Fibroblast of the conjunctiva (primary cell): ENCODE data around the gene XYLT2.
"Not testable (repeated sequence)": the region's sequence is repeated elsewhere in the genome, so short reads cannot be mapped to it uniquely, and the experiment has no call there.

Source experiments
- DNase-seq: peaks from one replicate; pipeline ENCODE4 v3.0.0-alpha.2; 2010; ENCODE audit warnings: low read depth

Gene XYLT2

DNA sequence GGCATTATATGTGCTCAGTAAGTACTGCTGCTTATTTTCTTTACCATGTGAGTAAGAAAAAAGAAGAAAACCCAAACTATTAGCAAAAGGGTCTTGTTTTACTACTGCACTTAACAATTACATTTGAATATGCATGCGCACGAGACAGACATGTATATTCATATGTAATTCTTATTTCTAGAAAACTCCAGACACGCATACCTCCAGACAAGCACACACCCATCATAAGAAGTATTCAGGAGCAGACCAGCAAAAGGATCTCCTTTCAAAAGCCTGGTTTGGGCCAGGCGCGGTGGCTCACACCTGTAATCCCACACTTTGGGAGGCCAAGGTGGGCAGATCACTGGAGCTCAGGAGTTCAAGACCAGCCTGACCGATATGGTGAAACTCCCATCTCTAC, 43.6 kb downstream of the XYLT2 start:
- DNase-seq = no peak

DNA sequence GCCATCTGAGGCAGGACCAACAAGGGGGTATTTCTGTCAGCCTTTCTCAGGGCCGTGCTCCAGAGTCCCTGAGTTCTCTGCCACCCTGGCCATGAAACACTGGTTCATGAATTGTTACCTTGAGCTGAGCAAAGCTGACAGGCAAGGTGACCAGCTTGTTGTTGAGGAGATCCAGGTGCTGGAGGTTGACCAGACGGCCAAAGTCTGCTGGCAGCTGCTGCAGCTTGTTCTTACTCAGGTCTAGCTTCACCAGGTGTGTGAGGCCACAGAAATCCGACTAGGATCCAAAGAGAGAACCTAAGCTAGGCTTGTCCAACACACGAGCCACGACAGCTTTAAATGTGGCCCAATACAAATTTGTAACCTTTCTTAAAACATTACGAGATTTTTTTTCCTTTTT, 46.7 kb downstream of the XYLT2 start:
- no peak for DNase-seq

DNA sequence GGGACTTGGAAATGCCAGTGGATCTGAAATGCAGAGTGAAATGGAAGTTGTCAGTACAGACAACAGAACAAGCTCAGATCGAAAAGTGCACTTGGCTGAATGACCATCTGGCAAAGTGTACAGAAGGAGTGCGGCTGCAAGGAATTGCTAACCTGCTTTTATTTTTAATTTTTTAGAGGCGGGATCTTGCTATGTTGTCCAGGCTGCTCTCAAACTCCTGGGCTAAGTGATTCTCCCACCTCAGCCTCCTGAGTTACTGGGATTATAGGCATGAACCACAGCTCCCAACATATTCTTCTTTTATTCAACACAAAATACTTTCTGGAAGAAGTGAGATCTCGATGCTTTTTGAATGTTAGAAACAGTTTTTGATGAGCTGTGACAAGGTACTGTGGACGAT, 47.8 kb downstream of the XYLT2 start:
- no peak for DNase-seq

DNA sequence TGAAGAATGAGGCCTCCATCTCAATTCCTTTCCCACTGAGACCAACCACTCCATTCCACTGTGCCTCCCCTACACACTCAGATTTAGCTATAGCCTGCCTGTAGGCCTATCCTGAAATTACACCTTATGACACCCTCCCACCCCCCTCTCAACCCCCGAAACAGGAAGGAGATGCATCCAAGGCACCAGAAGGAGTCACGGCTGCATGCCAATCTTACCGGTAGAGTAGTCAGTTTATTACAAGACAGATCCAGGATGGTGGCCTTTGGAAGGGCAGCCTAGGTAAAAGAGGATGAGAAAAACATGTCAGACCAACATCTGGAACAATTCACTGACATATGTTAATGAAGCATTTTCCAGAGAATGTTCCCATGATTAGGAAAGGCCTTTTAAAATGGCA, 48.8 kb downstream of the XYLT2 start:
- DNase-seq = no peak

GRCh38 chr17:50396261-50397110, 50.6 kb downstream of the XYLT2 start:
- DNase-seq = peak; percentile 32

DNA sequence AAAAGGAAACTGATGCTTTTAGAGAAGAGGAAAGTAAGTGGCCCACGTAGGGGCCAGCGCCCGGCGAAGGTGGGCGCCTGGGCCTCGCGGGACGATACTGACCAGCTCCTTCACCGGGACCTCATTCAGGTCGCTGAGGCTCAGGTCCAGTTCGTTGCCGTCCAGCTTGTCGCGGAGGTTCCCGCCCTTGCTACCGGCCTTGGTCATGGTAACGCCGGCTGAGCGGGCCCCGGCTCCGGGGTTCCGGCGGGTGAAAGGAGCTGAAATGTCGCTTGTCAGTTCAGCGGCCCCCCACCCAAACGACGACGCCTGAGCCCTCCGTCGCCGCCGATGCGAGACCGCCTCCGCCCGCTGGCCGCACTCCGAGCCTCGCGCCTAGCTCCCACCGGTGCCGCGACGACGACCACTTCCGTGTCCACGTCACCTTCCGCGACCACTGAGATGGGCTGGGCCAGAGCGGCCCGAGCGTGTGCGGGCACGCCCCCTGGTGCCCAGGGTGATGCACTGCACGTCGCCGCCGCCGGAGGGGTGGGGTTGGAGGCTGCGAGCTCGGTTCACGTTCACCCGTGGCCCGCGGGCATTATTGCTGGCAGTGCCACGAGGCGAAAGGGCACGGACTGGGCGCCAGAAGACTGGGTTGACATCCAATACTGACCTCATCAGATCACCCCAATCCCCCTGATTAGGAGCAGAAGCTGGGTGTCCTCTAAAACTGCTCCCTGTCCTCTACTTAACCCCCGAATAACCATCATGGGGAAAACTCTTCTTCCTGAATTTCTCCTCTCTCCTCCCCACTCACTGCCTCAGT, 51.4 kb downstream of the XYLT2 start, which contains the start of gene LRRC59:
Gene LRRC59, minus strand, starts transcription at position 413 of the 808 bp plus-strand sequence. Its CDS starts 206 bp downstream, at position 207.
- DNase-seq = peak; percentile 60

GRCh38 chr17:50397919-50398285, 52.0 kb downstream of the XYLT2 start:
- no peak for DNase-seq

DNA sequence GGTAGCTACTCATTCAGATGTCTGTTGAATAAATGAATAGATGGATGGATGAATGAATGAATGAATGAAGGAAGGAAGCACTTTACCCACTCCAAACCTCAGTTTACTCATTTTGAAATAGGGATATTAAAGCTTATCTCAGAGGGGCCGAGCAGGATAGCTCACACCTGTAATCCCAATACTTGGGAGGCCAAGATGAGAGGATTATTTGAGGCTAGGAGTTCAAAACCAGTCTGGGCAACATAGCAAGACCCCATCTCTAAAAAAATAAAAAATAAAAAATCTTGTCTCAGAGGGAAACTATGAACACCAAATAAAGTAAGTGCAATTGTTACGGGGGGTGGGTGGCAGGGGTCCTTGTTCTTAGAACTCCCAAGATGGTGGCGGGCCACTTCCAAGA, 52.7 kb downstream of the XYLT2 start:
- DNase-seq = not testable (repeated sequence)

DNA sequence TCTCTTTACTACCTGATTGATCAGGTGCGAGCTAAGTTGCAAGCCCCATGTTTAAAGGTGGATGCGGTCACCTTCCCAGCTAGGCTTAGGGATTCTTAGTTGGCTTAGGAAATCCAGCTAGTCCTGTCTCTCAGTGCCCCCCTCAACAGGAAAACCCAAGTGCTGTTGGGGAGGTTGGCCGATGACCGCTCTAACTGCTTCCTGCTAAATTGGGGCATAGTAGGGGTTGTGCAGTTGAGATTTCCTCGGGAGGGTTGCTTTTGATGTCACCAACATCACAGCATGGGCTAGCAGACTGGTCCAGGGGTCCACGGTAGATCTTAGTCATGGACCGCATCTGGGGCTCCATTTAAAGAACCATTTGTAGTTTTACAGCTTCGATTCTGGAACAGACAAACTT, 53.7 kb downstream of the XYLT2 start:
- DNase-seq = not testable (repeated sequence)

GRCh38 chr17:50405351-50405750, 59.4 kb downstream of the XYLT2 start:
- not testable (repeated sequence) for DNase-seq

DNA sequence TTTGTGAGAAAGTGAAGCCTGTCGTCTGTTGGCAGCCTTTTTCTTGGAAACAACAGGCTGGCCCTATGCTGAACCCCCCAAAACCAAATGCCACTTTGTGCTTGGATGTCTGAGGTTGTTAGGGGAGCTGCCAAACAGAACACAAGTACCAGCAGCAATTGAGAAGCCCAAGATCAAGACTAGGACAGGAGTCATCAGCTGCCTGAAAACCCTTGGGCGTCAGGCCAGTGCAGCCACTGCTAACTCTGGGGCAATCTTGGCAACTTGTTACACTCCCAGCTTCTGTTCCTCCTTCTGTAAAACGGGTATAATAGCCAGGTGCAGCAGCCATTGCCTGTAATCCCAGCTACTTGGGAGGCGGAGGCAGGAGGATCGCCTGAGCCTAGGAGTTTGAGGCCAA, 60.7 kb downstream of the XYLT2 start:
- DNase-seq = no peak

DNA sequence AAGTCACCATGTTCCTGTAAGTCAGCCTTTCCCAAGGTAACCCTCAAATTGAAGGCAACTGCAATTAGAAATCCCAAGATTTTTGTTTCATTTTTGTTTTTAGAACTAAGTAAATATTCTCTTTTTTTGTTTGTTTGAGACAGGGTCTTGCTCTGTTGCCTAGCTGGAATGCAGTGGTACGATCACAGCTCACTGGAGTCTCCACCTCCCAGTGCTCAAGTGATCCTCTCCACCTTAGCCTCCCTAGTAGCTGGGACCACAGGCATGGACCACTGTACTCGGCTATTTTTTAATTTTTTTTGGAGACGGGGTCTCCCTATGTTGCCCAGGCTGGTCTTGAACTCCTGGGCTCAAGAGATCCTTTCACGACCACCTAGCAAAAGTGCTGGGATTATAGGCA, 62.0 kb downstream of the XYLT2 start:
- no peak for DNase-seq
